ENCODE measurements around the gene LAMB1.
"Not testable (repeated sequence)": the region's sequence is repeated elsewhere in the genome, so short reads cannot be mapped to it uniquely, and the experiment has no call there.

The LAMB1 gene

GRCh38 chr7:107943018-107943417 is 59.9 kb downstream of the LAMB1 start:
- DNase-seq: no peak

DNA sequence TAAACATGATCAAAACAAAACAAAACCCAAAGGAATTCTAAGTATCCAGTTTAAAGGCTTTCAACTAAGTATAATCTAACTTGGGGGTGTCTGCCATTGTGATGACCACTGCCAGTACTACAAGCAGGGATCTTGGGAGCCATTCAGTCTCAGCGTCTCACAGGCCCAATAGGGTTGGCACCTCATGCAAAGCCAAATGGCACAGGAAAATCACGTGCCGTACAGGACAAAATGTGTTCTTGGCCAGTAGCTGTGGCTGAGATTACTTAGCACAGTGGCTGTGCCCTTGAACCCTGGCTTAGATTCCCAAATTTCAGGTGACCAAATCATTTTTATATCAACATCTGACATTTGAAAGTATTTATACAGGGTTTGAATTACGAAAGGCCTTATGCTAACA is 62.0 kb downstream of the LAMB1 start:
- no peak for DNase-seq

- DNase-seq: no peak
Observed at GRCh38 chr7:107939573-107940489, 63.1 kb downstream of the LAMB1 start.

GRCh38 chr7:107938456-107939250 is 64.3 kb downstream of the LAMB1 start:
- DNase-seq: no peak

DNA sequence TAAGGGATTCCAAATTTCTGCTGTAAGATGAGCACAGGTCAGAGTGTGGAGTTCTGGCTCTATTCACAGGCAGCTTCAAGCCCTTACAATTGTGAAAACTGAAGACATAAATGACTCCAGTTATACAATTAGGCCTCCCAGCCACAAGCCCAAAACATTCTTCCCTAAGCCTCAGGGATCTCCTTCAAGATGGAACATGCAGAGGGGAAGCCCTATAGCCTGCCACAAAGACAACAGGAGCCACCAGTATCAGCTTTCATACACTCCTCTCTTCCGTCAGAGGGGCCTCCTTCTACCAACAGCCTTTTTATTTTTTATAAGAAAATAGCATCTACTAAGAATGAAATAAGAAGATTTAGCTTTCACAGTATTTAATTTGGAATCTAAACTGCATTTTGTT is 65.4 kb downstream of the LAMB1 start:
- DNase-seq: no peak

GRCh38 chr7:107936312-107936711 is 66.6 kb downstream of the LAMB1 start:
- no peak for DNase-seq

GRCh38 chr7:107934991-107935770 is 67.8 kb downstream of the LAMB1 start:
- no peak for DNase-seq

DNA sequence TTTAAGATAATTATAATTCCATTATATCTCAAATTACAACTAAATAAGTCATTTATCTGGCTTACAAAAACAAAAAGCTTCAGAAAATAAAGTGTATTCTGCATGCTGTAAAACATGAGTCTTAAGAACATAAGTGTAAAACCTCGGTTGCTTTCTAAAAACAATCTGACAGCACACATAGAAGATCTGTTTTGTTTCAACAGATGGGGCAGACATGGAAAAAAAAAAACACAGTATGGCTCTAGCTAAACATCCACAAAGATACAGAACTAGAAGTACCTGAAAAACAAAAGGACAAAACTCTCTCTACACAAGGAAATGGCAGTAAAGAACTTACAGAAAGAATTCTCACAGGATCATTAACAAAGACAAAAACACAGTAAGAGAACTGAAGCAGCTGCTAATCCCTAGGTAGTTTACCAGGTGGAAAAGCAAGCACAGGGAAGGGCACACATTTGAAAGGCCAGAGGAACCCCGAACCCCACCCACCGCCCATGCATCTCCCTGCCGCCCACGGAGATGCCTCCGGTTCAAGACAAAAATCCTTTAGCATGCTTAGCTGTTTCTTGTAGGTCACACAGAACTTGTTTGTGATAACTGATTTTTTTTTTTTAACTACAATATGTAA is 69.5 kb downstream of the LAMB1 start:
- DNase-seq: no peak

DNA sequence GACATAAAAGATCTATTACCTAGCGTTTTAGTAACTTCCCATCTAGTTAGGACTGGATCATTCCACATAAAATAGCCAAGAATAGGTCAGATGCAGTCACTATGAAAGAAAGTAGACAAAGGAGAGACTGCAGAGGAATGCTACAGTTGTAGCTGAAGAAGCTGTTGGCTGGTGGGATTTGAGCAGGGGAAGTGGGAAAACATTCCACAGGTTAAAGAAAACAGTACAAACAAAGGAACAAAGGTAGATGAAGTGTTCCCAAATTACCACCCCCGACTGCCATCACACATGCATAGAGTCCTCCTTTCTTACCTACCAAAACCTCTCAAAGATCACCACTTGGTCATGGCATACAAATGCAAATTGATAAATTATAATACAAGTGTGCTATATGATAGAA is 70.2 kb downstream of the LAMB1 start:
- DNase-seq: no peak

GRCh38 chr7:107931740-107932515 is 71.0 kb downstream of the LAMB1 start:
- no peak for DNase-seq

DNA sequence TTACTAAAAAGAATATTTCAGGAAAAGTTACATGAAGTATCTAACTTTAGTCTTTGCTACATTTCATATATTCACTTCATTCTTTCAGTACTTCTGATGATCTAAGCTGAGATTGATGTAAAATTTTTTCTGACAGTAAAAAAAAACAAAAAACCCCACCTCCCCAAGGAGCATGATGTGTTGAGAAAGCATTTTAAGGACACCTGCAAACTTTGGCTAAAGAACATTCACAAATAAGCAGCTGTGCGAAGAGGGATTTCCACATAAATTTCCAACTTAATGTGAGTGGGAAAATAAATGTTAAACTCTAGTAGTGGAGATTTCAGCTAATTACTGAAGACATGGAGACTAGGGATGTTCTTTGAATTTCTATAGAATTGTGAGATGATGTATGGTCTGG is 76.5 kb downstream of the LAMB1 start:
- no peak for DNase-seq

DNA sequence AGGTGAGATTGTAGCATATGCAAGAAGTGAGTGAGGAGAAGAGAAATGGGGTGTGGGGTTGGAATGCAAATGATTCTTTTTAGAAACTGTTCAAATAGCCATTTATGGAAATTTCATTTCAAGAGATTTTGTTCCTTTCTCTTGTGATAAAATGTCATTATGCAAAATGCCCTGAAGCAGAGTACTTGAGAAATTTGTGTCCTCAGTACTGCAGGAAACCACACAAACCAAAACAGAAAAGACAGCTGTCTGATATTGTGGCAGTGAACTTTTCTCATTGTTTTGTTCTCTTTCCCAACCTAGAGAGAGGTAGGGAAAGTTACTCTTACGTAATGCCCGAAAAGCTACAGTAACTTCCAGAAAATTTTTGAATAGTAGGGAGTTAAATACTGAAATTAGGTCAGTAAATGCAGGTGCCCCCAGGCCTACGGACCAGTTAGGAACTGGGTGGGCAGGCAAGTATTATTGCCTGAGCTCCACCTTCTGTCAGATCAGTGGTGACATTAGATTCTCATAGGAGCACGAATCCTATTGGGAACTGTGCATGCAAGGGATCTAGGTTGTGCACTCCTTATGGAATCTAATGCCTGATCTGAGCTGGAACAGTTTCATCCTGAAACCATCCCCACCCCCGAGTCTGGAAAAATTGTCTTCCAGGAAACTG is 78.0 kb downstream of the LAMB1 start:
- DNase-seq: no peak

- no peak for DNase-seq
Observed at GRCh38 chr7:107922886-107923285, 80.1 kb downstream of the LAMB1 start.

- DNase-seq: not testable (repeated sequence)
Observed at GRCh38 chr7:107921826-107922225, 81.1 kb downstream of the LAMB1 start.

DNA sequence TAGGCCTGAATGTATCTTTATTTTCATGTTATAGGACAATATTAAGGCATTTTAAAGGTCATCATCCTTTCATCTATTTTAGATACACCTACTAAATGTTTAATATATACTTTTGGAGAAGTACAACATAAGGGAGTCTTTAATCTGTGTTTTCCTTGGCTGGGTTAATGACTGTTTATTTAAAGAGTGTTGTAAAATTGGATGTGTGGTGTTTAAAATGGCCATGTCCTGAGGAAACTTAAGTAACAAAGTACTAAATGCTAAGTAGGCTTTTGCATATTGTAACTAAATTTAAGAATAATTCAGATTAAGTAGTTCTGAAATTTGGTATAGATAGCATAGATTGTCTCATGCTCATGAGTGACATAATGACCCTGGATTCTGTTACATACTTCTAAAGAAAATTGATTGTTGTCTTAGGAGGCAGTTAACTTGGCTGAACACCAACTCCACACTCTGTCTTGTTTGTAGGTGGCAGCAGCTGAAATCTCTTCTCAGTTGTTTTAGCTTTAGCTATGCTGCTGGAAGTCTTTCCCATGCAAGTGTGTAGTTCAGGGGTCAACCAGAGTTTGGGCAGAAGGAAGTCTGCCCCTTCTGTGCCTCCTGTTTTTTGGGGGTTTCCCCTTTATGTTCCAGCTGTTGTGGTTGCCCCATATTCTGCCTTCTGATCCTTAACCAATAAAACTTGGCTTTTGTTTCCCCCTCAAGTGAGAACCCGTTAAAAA is 82.8 kb downstream of the LAMB1 start:
- DNase-seq: no peak

DNA sequence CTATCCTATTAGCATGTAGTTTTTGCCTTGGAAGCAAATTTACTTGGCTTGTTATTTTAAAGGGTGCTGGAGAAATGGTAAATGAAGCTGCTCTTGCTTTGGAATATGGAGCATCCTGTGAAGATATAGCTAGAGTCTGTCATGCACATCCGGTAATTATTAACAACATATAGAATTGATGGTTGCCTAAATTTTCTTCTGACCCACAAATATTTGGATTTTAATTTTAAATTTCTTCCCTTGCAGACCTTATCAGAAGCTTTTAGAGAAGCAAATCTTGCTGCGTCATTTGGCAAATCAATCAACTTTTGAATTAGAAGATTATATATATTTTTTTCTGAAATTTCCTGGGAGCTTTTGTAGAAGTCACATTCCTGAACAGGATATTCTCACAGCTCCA is 84.0 kb downstream of the LAMB1 start:
- no peak for DNase-seq

DNA sequence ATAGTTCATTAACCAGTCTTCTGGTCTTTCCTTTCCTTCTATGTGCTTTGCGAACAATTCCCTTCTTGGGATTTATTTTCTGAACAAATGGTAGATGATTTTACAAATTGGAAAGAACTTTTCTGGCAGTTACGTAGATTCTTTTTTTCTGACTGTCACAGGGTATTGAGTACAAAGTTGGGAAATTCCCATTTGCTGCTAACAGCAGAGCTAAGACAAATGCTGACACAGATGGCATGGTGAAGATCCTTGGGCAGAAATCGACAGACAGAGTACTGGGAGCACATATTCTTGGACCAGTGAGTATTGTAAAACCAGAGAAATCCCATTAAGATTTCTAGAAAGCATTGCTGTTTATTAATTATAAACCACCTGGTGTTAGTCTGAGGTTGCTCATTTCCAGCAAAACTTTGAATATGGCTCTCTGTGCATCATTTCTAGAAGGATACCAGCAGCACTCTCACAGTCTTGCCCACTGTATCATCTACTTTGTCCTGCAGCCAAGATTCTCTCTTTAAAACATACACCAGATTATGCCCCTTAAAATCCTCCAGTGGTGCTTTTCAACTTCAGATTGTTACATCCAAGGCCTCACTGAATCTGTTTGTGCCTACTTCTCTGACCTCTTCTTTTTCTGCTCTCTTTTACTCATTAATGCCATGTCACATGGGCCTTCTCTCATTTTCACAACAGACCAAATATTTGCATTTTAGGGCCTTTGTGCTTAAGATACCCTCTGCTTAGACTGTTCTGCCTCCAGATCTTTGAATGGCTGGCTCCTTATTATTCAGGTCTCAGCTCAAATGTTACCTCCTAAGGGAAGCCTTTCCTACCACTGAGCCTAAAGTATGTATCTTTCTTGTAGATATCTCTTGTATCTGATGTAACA is 85.0 kb downstream of the LAMB1 start:
- no peak for DNase-seq

DNA sequence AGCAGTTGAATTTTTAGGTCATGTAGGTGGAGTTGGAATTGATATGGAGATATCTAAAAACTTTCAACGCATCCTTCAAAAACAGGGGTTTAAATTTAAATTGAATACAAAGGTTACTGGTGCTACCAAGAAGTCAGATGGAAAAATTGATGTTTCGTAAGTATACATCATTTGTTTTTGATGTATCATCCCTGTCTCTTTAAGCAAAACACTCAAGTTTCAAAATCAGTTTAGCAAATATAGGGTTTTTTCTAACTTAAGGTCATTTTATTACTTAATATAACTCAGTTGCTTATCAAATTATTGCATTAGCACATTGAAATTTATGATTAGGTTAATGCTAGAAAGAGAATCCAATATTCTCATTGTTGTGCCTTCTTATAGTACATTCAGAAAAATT is 87.4 kb downstream of the LAMB1 start:
- no peak for DNase-seq

DNA sequence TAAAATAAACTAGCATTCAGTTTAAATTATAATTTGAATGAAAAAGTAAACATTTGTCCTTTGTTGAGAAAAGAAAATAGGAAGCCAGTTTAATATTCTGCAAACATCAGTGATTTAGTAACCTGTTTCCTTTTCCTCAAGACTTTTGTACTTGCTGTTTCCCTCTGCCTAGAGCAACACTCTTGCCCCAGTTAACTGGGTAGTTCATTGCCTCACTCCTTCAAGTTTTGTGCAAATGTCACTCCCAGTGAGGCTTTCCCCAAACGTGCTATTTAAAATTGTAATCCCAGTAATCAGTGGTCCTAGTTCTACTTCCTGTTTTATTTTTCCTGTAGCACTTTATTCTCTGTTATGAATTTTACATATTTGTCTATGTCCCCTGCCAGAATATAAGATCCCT is 88.1 kb downstream of the LAMB1 start:
- no peak for DNase-seq

GRCh38 chr7:107913851-107914250 is 89.1 kb downstream of the LAMB1 start:
- DNase-seq: no peak
